Measurements from ENCODE around the gene CCDC183. TPM values are rescaled to one million over a fixed set of nuclear protein-coding genes. Genes with fewer than 3 reads are reported as not detected.
A peak's percentile ranks its signal among the peaks of the same experiment; 100 is the strongest.
"Not testable (repeated sequence)": the region's sequence is repeated elsewhere in the genome, so short reads cannot be mapped to it uniquely, and the experiment has no call there.

CCDC183 gene
- total and polyA plus RNA-seq, 8 donors = 0.44 to 11.7 (median 10.0) TPM; not detected in 1

DNA sequence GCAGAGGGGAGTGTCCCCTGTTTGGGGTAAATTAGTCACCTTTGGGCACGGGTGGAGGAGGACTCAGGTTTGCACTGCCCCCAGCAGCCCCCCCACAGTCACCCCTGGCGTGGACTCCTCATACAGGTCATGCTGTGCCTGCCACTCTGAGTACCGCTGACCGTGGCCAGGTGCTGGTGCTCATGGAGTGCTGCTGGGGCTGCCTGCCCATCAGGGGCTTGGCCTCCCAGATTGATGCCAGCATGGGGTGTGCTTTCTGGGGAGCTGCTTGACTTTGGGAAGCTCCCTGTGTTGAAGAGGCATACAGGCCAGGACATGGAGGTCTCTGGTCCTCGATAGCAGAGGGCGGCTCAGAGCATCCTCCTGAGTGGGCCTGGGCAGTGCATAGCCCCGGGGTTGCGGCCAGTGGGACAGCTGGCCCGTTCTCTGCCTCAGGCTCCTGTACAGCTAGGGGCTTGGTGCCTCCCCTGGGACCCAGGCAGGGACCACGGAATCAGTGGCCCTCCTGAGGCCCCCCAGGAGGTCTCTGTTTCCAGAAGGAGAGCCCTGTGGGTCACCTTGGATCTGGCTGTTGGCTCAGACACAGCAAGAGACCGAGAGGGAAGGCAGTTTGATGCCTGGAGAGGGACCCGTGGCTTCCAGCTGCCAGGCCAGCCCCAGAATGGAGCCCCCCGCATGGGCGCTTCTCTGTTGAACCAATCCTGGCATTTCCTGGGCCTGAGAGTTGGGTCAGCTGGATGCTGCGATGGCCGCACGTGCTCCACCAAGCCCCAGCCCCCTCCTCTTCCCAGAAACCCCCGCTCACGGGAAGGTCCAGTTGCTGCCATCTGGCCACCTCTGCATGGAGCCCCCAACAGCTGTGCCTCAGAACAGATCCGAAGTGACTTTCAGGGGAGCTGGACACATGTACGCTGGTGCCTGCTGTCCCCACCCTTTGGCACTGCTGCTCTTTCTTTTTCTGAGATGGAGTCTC is 40.1 kb downstream of the CCDC183 start:
- Histone ChIP-seq H3K9me3 (no peaks in the 10 kb centered on the region), H3K4me3 (no peak overlapping the region), H3K36me3 (peaks cover 0 to 86% of the 10 kb centered on the region in 2 donors), H3K4me1 (peaks cover 0 to 2% of the 10 kb centered on the region in 2 donors), H3K27ac (no peak overlapping the region), H3K27me3 (no peaks in the 10 kb centered on the region)
- intact Hi-C loops (cut with DNase I) = no loop called here
- ATAC-seq = no peak
- peak in 1 of 4 donors; percentile 47 for DNase-seq
- TF ChIP-seq CTCF (IDR thresholded peaks at IDR 0.05) = no peak

GRCh38 chr9:136837146-136837855 is 41.2 kb downstream of the CCDC183 start:
- TF ChIP-seq CTCF (IDR thresholded peaks at IDR 0.05) = no peak
- Histone ChIP-seq H3K9me3 (no peaks in the 10 kb centered on the region), H3K4me3 (no peak overlapping the region), H3K27me3 (no peaks in the 10 kb centered on the region), H3K36me3 (peaks cover 0 to 75% of the 10 kb centered on the region in 2 donors), H3K4me1 (peaks cover 10% of the 10 kb centered on the region in 2 donors), H3K27ac (no peak overlapping the region)
- ATAC-seq (no peak), DNase-seq (peak in 1 of 4 donors; percentile 62)
- intact Hi-C loops (cut with DNase I) = no loop called here

- H3K27ac ChIP-seq; ATAC-seq; H3K9me3 ChIP-seq; intact Hi-C loops (cut with DNase I); H3K4me3 ChIP-seq; H3K27me3 ChIP-seq: not testable (repeated sequence)
- H3K4me1 ChIP-seq = peaks cover 13 to 16% of the 10 kb centered on the region in 2 donors
- DNase-seq = peak in 1 of 4 donors; percentile 61
- H3K36me3 ChIP-seq = peaks cover 0 to 69% of the 10 kb centered on the region in 2 donors
Measured at GRCh38 chr9:136837856-136838277, 41.7 kb downstream of the CCDC183 start.

GRCh38 chr9:136838314-136839228 is 42.4 kb downstream of the CCDC183 start:
- no peak for ATAC-seq
- Histone ChIP-seq H3K4me3 (no peak overlapping the region), H3K4me1 (peaks cover 13 to 23% of the 10 kb centered on the region in 2 donors), H3K27me3 (peaks cover 5 to 12% of the 10 kb centered on the region in 2 donors), H3K27ac (no peak overlapping the region), H3K9me3 (no peaks in the 10 kb centered on the region), H3K36me3 (peaks cover 0 to 67% of the 10 kb centered on the region in 2 donors)
- TF ChIP-seq CTCF (IDR thresholded peaks at IDR 0.05) = no peak
- DNase-seq = no peak
- intact Hi-C loops (cut with DNase I) = no loop called here
